Neural crest cell (in vitro differentiated cells): ENCODE data around the gene IL10RA. TPM values are rescaled to one million over a fixed set of nuclear protein-coding genes. Genes with fewer than 3 reads are reported as not detected.

ENCODE experiments used
- DNase-seq: peaks from one replicate; pipeline ENCODE4 v3.0.0; 2021; ENCODE audit warnings: low read depth, mixed read lengths, low spot score
- H3K27ac Mint-ChIP-seq: one replicate; pipeline ENCODE4 v1.8.0; 2021; ENCODE audit warnings: mild to moderate bottlenecking, mixed read lengths; ENCODE audit not compliant: unreplicated experiment
- H3K27me3 Mint-ChIP-seq: 2 replicates; pipeline ENCODE4 v1.8.0; 2021; ENCODE audit warnings: low read depth, mild to moderate bottlenecking, mixed read lengths
- H3K36me3 Mint-ChIP-seq: 2 replicates; pipeline ENCODE4 v1.8.0; 2021; ENCODE audit warnings: low read depth, mild to moderate bottlenecking, mixed read lengths
- H3K4me1 Mint-ChIP-seq: 2 replicates; pipeline ENCODE4 v1.8.0; 2021; ENCODE audit warnings: mixed read lengths
- H3K4me3 Mint-ChIP-seq: one replicate; pipeline ENCODE4 v1.8.0; 2021; ENCODE audit warnings: mild to moderate bottlenecking, mixed read lengths
- H3K9me3 Mint-ChIP-seq: 2 replicates; pipeline ENCODE4 v1.8.0; 2021; ENCODE audit warnings: mixed read lengths
- total RNA-seq: library from RNA; stranded (reverse); gene quantifications from 2 replicates; pipeline ENCODE4 v1.2.1, GENCODE V29; 2021
- TF ChIP-seq, protein P1 (sequence below): fragments of 200-600 bp; sonication (generic); conservative IDR thresholded peaks from 2 replicates; pipeline ENCODE4 v1.5.0; 2021; ENCODE audit warnings: antibody characterized with exemption, mild to moderate bottlenecking

The IL10RA gene
- total RNA-seq, 1 donor from 2014 or later, result 0.37 TPM

- H3K9me3 Mint-ChIP-seq, result peaks cover 6% of the 10 kb centered on the region
- H3K27ac Mint-ChIP-seq, result no peak overlapping the region
- H3K4me1 Mint-ChIP-seq, result peaks cover 7% of the 10 kb centered on the region
- H3K4me3 Mint-ChIP-seq, result no peak overlapping the region
- no peaks in the 10 kb centered on the region for H3K36me3 Mint-ChIP-seq
- DNase-seq, result no peak
- TF ChIP-seq, protein P1, sequence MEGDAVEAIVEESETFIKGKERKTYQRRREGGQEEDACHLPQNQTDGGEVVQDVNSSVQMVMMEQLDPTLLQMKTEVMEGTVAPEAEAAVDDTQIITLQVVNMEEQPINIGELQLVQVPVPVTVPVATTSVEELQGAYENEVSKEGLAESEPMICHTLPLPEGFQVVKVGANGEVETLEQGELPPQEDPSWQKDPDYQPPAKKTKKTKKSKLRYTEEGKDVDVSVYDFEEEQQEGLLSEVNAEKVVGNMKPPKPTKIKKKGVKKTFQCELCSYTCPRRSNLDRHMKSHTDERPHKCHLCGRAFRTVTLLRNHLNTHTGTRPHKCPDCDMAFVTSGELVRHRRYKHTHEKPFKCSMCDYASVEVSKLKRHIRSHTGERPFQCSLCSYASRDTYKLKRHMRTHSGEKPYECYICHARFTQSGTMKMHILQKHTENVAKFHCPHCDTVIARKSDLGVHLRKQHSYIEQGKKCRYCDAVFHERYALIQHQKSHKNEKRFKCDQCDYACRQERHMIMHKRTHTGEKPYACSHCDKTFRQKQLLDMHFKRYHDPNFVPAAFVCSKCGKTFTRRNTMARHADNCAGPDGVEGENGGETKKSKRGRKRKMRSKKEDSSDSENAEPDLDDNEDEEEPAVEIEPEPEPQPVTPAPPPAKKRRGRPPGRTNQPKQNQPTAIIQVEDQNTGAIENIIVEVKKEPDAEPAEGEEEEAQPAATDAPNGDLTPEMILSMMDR, result no peak
- no peaks in the 10 kb centered on the region for H3K27me3 Mint-ChIP-seq
Observed at GRCh38 chr11:118002541-118003423, 16.6 kb downstream of the IL10RA start.

DNA sequence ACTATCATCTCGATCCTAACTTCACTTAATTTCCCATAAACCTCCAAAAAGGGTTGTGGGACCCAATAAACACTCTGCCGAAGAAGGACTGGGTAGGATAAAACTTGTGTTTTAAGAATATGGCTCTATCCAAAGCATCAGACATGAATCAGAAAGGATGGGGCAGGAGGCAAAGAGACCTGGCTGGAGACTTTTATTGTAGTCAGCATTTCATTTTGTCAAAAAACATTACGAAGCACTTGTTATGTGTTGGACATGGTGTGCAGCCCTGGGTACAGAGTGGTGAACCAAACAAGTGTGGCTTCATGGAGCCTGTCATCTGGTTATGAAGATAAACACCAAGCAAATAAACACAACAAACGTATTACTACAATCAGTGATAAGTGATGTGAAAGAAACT is 17.3 kb downstream of the IL10RA start:
- no peak overlapping the region for H3K27ac Mint-ChIP-seq
- H3K4me1 Mint-ChIP-seq, result peaks cover 7% of the 10 kb centered on the region
- TF ChIP-seq, protein P1, result no peak
- peaks cover 6% of the 10 kb centered on the region for H3K9me3 Mint-ChIP-seq
- H3K4me3 Mint-ChIP-seq, result no peak overlapping the region
- H3K36me3 Mint-ChIP-seq, result no peaks in the 10 kb centered on the region
- H3K27me3 Mint-ChIP-seq, result no peaks in the 10 kb centered on the region
- DNase-seq, result no peak

DNA sequence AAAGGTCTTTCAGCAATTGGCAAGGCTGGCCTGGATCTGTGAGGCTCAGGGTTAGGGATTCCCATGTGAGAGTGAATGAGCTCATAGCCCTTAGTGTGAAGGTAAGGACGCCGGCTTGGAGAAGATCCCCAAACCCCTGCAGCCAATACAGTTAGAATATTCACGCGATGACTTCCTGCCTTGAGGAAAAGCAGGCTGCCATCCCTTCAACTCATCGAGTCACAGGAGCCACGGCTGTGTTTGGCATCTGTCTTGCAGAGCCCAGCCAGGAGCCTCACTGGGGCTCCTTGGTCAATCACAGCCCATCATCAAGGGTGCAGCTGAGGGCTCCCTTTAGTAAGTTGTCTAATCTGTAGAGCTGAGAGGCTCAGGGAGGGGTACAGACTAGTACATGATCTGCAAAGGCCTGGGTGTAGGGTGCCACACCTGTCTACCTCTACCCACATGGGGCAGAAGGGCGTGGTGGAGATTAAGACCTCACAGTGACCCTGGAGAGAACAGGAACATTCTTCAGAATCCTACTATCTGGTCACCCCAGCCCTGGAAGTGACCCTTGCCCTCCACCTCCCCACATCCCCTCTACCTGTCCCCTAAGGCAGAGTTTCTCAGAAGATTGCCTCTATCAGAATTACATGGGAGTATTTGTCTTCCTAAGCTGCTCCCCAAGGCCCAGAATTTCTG is 18.5 kb downstream of the IL10RA start:
- no peaks in the 10 kb centered on the region for H3K36me3 Mint-ChIP-seq
- H3K9me3 Mint-ChIP-seq, result peaks cover 6% of the 10 kb centered on the region
- peaks cover 7% of the 10 kb centered on the region for H3K4me1 Mint-ChIP-seq
- peak overlapping the region; percentile 7 for H3K27ac Mint-ChIP-seq
- TF ChIP-seq, protein P1, result no peak
- no peak for DNase-seq
- H3K27me3 Mint-ChIP-seq, result no peaks in the 10 kb centered on the region
- H3K4me3 Mint-ChIP-seq, result no peak overlapping the region

DNA sequence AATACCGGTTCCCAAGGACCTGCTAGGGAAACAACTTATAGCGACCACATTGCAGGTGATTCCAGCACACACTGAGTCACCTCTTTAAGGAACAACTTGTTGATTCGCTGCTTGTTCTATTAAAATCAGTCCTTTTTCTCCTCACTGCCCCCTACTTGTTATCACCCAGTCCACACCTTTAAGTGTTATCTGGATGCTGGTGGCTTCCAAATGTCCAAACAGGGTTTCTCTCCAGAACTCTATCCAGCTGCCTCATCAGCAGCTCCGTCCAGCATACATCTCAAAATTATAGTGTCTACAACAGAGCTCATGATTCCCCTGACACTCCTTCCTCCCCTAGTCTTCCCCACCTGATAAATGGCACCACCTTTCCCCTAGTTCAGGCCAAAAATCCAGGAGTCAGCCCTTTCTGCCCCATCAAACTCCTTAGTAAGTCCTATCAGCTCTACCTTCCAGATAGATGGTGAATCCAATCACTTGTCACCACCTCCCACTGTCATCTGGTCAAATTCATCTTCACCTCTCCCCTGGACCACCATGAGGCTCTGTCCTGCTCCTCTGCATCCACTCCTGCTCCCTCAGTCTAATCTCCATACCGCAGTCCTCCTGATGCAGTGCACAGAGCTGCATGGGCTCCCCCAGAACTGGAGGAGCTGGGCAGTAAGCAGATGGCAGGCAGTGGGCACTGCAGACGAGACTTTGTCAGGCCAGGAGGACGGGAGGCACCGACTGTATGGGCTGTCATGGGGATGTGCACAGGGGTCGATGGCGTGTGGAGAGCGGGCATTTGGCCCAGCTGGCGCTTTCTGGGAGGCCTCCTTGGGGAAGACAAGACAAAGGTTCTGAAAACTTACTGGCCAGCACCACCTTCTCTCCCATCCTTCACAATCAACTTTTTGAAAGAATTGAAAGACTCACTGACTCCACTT is 19.3 kb downstream of the IL10RA start:
- H3K27me3 Mint-ChIP-seq, result no peaks in the 10 kb centered on the region
- TF ChIP-seq, protein P1, result no peak
- no peak for DNase-seq
- H3K4me1 Mint-ChIP-seq, result peaks cover 7% of the 10 kb centered on the region
- no peak overlapping the region for H3K4me3 Mint-ChIP-seq
- H3K36me3 Mint-ChIP-seq, result no peaks in the 10 kb centered on the region
- H3K9me3 Mint-ChIP-seq, result peaks cover 6% of the 10 kb centered on the region
- no peak overlapping the region for H3K27ac Mint-ChIP-seq

GRCh38 chr11:118006153-118006534 is 19.9 kb downstream of the IL10RA start:
- TF ChIP-seq, protein P1, result no peak
- H3K9me3 Mint-ChIP-seq, result peaks cover 6% of the 10 kb centered on the region
- DNase-seq, result no peak
- no peak overlapping the region for H3K27ac Mint-ChIP-seq
- H3K4me1 Mint-ChIP-seq, result peaks cover 7% of the 10 kb centered on the region
- H3K27me3 Mint-ChIP-seq, result no peaks in the 10 kb centered on the region
- H3K4me3 Mint-ChIP-seq, result no peak overlapping the region
- H3K36me3 Mint-ChIP-seq, result no peaks in the 10 kb centered on the region
